K562 (cell line): ENCODE measurements around the gene NNAT. TPM values are rescaled to one million over a fixed set of nuclear protein-coding genes. Genes with fewer than 3 reads are reported as not detected.
A peak's percentile ranks its signal among the peaks of the same experiment; 100 is the strongest.

Experiments
- ARNT ChIP-seq, 2 experiments: fragments of 450-650 bp; IDR thresholded peaks; 2 replicates each; pipeline ENCODE4 v1.6.1; 2016; ENCODE audit warnings: mild to moderate bottlenecking in 1 of 2
- CREM ChIP-seq: IDR thresholded peaks from 2 replicates; pipeline ENCODE4 v1.6.1; 2014; ENCODE audit warnings: antibody characterized with exemption, low read depth
- HEY1 ChIP-seq: fragments of 250-450 bp; sonication (Bioruptor Pico); IDR thresholded peaks from 2 replicates; pipeline ENCODE4 v1.5.0; 2020; ENCODE audit warnings: mild to moderate bottlenecking, moderate library complexity, borderline replicate concordance
- KLF10 ChIP-seq: fragments of 250-450 bp; sonication (Bioruptor Pico); IDR thresholded peaks from 2 replicates; pipeline ENCODE4 v1.6.1; 2021; ENCODE audit warnings: matching md5 sums
- LARP7 ChIP-seq: fragments of 450-650 bp; IDR thresholded peaks from 2 replicates; pipeline ENCODE4 v1.6.1; 2016
- MAFG ChIP-seq: fragments of 450-650 bp; conservative IDR thresholded peaks from 2 replicates; pipeline ENCODE4 v1.6.1; 2016; ENCODE audit warnings: missing genetic modification characterization, missing compliant biosample characterization
- NFXL1 ChIP-seq: fragments of 450-650 bp; formaldehyde crosslinking; IDR thresholded peaks from 2 replicates; pipeline ENCODE4 v1.4.0; 2021; ENCODE audit warnings: mild to moderate bottlenecking
- NR2C1 ChIP-seq, 2 experiments: fragments of 450-650 bp; IDR thresholded peaks; 2 replicates each; pipeline ENCODE4 v1.6.1; 2017; ENCODE audit warnings: mild to moderate bottlenecking in 2 of 2, antibody characterized with exemption in 1 of 2, inconsistent platforms in 1 of 2, missing compliant biosample characterization in 1 of 2, missing genetic modification characterization in 1 of 2
- NR2C2 ChIP-seq, 2 experiments: fragments of 200-800 bp in 1 of 2; sonication (Bioruptor generic) in 1 of 2; sonication (generic) in 1 of 2; formaldehyde crosslinking in 1 of 2; IDR thresholded peaks; 2 replicates each; pipeline versions ENCODE4 v1.6.1 to v1.8.0; 2016 to 2022; ENCODE audit warnings: mild to moderate bottlenecking in 1 of 2, missing compliant biosample characterization in 1 of 2, missing genetic modification characterization in 1 of 2, missing genetic modification reagents in 1 of 2
- SNRNP70 ChIP-seq: fragments of 200-400 bp; formaldehyde crosslinking; optimal IDR thresholded peaks from 2 replicates; pipeline ENCODE3; 2017; ENCODE audit warnings: low read depth, low read length
- TRIM28 ChIP-seq: fragments of 450-650 bp; IDR thresholded peaks from 2 replicates; pipeline ENCODE4 v1.6.1; 2017
- ZKSCAN3 ChIP-seq: fragments of 250-450 bp; sonication (Bioruptor Pico); IDR thresholded peaks from 2 replicates; pipeline ENCODE4 v1.4.0; 2020
- ZNF121 ChIP-seq: sonication (generic); formaldehyde crosslinking; conservative IDR thresholded peaks from 2 replicates; pipeline ENCODE4 v1.8.0; 2022; ENCODE audit warnings: missing genetic modification reagents
- ZNF347 ChIP-seq: fragments of 450-650 bp; formaldehyde crosslinking; IDR thresholded peaks from 2 replicates; pipeline ENCODE4 v1.4.0; 2020; ENCODE audit warnings: low read depth, mild to moderate bottlenecking, moderate library complexity
- polyA plus RNA-seq, 8 experiments: library from polyadenylated mRNA; depleted of rRNA in 4 of 8; stranded (reverse) in 5 of 8; unstranded in 3 of 8; fragments of >200 nt; fragmentation: Nextera tagmentation in 2 of 8; fragmentation: Illumina TruSeq in 1 of 8; extraction: Ambion mirVana in 2 of 8; extraction: Trizol in 1 of 8; gene quantifications; 2 replicates each; pipeline versions ENCODE4 v1.2.1 to v1.2.3, GENCODE V29; 2011 to 2014; ENCODE audit warnings: inconsistent platforms in 1 of 8, missing spikeins in 1 of 8
- total RNA-seq, 7 experiments: library from RNA; depleted of rRNA in 6 of 7; stranded (reverse); fragments of >200 nt in 6 of 7; fragmentation: Illumina TruSeq in 2 of 7; extraction: Trizol in 2 of 7; gene quantifications; 2 replicates each; pipeline versions ENCODE4 v1.2.1 to v1.2.3, GENCODE V29; 2011 to 2021; ENCODE audit warnings: low replicate concordance in 1 of 7
- TF ChIP-seq, protein P1 (sequence below): fragments of 450-650 bp; formaldehyde crosslinking; IDR thresholded peaks from 2 replicates; pipeline ENCODE4 v1.4.0; 2020; ENCODE audit warnings: mild to moderate bottlenecking, moderate library complexity
- TF ChIP-seq, protein P2 (sequence below), 2 experiments: fragments of 450-650 bp in 1 of 2; sonication (generic) in 1 of 2; formaldehyde crosslinking; conservative IDR thresholded peaks; 2 replicates each; pipeline versions ENCODE4 v1.4.0 to v1.8.1; 2020 to 2022; ENCODE audit warnings: mild to moderate bottlenecking in 1 of 2, missing genetic modification reagents in 1 of 2
- TF ChIP-seq, protein P3 (sequence below), 2 experiments: fragments of 200-800 bp in 1 of 2; sonication (Bioruptor generic) in 1 of 2; sonication (generic) in 1 of 2; formaldehyde crosslinking in 1 of 2; IDR thresholded peaks in 1 of 2; conservative IDR thresholded peaks in 1 of 2; 2 replicates each; pipeline versions ENCODE4 v1.5.0 to v1.6.1; 2016 to 2020; ENCODE audit warnings: missing compliant biosample characterization in 1 of 2, missing genetic modification characterization in 1 of 2, missing genetic modification reagents in 1 of 2
- TF ChIP-seq, protein P4 (sequence below): sonication (generic); formaldehyde crosslinking; IDR thresholded peaks from 2 replicates; pipeline ENCODE4 v1.9.0; 2022; ENCODE audit warnings: mild to moderate bottlenecking, missing genetic modification reagents
- TF ChIP-seq, protein P5 (sequence below), 2 experiments: IDR thresholded peaks; 2 replicates each; pipeline ENCODE4 v1.6.1; 2011; ENCODE audit warnings: borderline replicate concordance in 1 of 2, control low read depth in 1 of 2, low read depth in 1 of 2, low read length in 1 of 2, mild to moderate bottlenecking in 1 of 2, mixed read lengths in 1 of 2, moderate library complexity in 1 of 2; ENCODE audit not compliant: insufficient read depth in 1 of 2, insufficient read length in 1 of 2, poor library complexity in 1 of 2, severe bottlenecking in 1 of 2; ENCODE audit errors: extremely low read depth in 1 of 2
- TF ChIP-seq, protein P6 (sequence below): fragments of 200-800 bp; sonication (Bioruptor generic); IDR thresholded peaks from 2 replicates; pipeline ENCODE4 v1.6.1; 2017; ENCODE audit warnings: missing genetic modification characterization, missing compliant biosample characterization

The NNAT gene
- total and polyA plus RNA-seq, 9 of the 15 experiments (the other 6 are each of a cell fraction or from before 2014, with no cell fraction given): 0.13 TPM; not detected in 8

DNA sequence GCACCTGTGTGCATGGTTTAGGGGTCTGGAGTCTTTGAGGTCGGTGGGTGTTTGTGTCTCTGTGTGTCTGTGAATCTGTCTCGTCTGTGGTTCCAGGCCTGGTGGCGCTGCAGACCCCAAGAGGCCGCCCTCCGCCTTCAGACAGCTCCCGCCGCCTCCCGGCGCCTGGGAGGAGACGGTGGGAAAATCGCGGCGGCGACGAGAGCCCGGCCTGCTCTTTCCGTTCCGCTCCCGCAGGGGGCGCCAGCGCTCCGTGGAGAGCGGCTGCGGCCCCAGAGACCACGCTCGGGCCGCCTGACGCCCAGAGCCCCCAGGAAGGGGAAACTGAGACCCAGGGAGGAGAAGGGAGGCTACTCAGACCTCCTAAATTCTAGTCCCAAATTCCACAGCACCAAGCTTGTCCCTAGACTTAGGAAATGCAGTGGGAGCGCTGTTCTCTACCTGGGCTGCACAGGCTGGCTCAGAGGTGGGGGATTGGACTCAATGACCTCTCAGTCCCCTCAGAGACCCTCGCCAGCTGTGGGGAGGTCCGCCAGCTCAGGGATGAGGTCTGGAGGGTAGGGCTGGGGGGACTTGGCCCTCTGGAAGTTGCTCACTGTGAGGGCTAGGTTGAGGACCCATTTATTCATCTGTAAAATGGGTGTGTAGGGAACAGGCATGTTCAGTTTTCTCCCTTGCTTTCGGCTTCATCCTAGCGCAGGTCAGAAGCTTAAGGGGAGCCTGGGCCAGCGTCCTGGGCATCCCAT, 43.5 kb downstream of the NNAT start (continued):
- TF ChIP-seq, protein P1, sequence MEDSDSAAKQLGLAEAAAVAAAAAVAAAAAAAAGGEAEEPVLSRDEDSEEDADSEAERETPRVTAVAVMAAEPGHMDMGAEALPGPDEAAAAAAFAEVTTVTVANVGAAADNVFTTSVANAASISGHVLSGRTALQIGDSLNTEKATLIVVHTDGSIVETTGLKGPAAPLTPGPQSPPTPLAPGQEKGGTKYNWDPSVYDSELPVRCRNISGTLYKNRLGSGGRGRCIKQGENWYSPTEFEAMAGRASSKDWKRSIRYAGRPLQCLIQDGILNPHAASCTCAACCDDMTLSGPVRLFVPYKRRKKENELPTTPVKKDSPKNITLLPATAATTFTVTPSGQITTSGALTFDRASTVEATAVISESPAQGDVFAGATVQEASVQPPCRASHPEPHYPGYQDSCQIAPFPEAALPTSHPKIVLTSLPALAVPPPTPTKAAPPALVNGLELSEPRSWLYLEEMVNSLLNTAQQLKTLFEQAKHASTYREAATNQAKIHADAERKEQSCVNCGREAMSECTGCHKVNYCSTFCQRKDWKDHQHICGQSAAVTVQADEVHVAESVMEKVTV (CRISPR knock-in tag): peak; percentile 80
- TF ChIP-seq NR2C2 (CRISPR knock-in tag; IDR thresholded peaks at IDR 0.05) (no peak), NR2C2 (tag; IDR thresholded peaks at IDR 0.05) (peak; percentile 25; the same call in 1 of the 2 replicates), NFXL1 (CRISPR knock-in tag) (no peak), TRIM28 (no peak), ZNF347 (CRISPR knock-in tag) (no peak), NR2C1 (IDR thresholded peaks at IDR 0.05) (no peak), NR2C1 (tag; IDR thresholded peaks at IDR 0.05) (0 out of 2 replicates have a peak, but pooled peaks have one; percentile 20), ZKSCAN3 (no peak), SNRNP70 (no peak), ZNF121 (no peak), KLF10 (CRISPR knock-in tag) (no peak), CREM (peak; percentile 33; the same call in 1 of the 2 replicates), HEY1 (CRISPR knock-in tag) (no peak), ARNT (IDR thresholded peaks at IDR 0.05) (no peak), LARP7 (no peak), MAFG (tag) (no peak)
- TF ChIP-seq, protein P2, sequence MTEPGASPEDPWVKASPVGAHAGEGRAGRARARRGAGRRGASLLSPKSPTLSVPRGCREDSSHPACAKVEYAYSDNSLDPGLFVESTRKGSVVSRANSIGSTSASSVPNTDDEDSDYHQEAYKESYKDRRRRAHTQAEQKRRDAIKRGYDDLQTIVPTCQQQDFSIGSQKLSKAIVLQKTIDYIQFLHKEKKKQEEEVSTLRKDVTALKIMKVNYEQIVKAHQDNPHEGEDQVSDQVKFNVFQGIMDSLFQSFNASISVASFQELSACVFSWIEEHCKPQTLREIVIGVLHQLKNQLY (CRISPR knock-in tag; conservative IDR thresholded peaks at IDR 0.05): no peak
- TF ChIP-seq, protein P3, sequence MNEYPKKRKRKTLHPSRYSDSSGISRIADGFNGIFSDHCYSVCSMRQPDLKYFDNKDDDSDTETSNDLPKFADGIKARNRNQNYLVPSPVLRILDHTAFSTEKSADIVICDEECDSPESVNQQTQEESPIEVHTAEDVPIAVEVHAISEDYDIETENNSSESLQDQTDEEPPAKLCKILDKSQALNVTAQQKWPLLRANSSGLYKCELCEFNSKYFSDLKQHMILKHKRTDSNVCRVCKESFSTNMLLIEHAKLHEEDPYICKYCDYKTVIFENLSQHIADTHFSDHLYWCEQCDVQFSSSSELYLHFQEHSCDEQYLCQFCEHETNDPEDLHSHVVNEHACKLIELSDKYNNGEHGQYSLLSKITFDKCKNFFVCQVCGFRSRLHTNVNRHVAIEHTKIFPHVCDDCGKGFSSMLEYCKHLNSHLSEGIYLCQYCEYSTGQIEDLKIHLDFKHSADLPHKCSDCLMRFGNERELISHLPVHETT (CRISPR knock-in tag; conservative IDR thresholded peaks at IDR 0.05 in 1 of 2, IDR thresholded peaks at IDR 0.05 in 1 of 2): no peak
- TF ChIP-seq, protein P4, sequence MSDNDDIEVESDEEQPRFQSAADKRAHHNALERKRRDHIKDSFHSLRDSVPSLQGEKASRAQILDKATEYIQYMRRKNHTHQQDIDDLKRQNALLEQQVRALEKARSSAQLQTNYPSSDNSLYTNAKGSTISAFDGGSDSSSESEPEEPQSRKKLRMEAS (CRISPR knock-in tag): no peak
- TF ChIP-seq, protein P5, sequence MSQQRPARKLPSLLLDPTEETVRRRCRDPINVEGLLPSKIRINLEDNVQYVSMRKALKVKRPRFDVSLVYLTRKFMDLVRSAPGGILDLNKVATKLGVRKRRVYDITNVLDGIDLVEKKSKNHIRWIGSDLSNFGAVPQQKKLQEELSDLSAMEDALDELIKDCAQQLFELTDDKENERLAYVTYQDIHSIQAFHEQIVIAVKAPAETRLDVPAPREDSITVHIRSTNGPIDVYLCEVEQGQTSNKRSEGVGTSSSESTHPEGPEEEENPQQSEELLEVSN (IDR thresholded peaks at IDR 0.05; ENCODE audit: borderline replicate concordance in 1 of 2, extremely low read depth in 1 of 2, insufficient read depth in 1 of 2, insufficient read length in 1 of 2, low read depth in 1 of 2, low read length in 1 of 2, poor library complexity in 1 of 2, severe bottlenecking in 1 of 2): peak in 1 of 2 experiments; percentile 16
- TF ChIP-seq, protein P6, sequence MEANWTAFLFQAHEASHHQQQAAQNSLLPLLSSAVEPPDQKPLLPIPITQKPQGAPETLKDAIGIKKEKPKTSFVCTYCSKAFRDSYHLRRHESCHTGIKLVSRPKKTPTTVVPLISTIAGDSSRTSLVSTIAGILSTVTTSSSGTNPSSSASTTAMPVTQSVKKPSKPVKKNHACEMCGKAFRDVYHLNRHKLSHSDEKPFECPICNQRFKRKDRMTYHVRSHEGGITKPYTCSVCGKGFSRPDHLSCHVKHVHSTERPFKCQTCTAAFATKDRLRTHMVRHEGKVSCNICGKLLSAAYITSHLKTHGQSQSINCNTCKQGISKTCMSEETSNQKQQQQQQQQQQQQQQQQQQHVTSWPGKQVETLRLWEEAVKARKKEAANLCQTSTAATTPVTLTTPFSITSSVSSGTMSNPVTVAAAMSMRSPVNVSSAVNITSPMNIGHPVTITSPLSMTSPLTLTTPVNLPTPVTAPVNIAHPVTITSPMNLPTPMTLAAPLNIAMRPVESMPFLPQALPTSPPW (CRISPR knock-in tag): no peak
